Hematopoietic multipotent progenitor cell treated with erythropoietin and hydrocortisone succinate and interleukin-3 and kit ligand, for 4 days (in vitro differentiated cells): ENCODE results near the gene TNFSF8.

Source experiments
- DNase-seq: peaks from one replicate; pipeline ENCODE4 v3.0.0-alpha.2; 2015

Gene TNFSF8

GRCh38 chr9:114930056-114930812, at the start of gene TNFSF8:
TNFSF8 (minus strand) TSS chr9:114930591; CDS start chr9:114930303, 288 bp downstream.
- peak; percentile 69 for DNase-seq

- no peak for DNase-seq
These were observed 42.8 kb upstream of the TNFSF8 start for GRCh38 chr9:114973216-114973615.

GRCh38 chr9:114972510-114973136, 42.2 kb upstream of the TNFSF8 start:
- DNase-seq = no peak

GRCh38 chr9:114969269-114969668, 38.9 kb upstream of the TNFSF8 start:
- DNase-seq = no peak

- no peak for DNase-seq
These were observed 38.3 kb upstream of the TNFSF8 start for GRCh38 chr9:114968671-114969070.

- no peak for DNase-seq
These were observed 35.2 kb upstream of the TNFSF8 start for GRCh38 chr9:114965564-114965963.

GRCh38 chr9:114962809-114963208, 32.4 kb upstream of the TNFSF8 start:
- DNase-seq = no peak

- no peak for DNase-seq
These were observed 29.9 kb upstream of the TNFSF8 start for GRCh38 chr9:114960276-114960675.

- no peak for DNase-seq
These were observed 28.4 kb upstream of the TNFSF8 start for GRCh38 chr9:114958844-114959235.

- DNase-seq = peak; percentile 84
These were observed 27.8 kb upstream of the TNFSF8 start for GRCh38 chr9:114958021-114958843.

GRCh38 chr9:114957558-114957957, 27.2 kb upstream of the TNFSF8 start:
- no peak for DNase-seq

GRCh38 chr9:114954956-114955582, 24.7 kb upstream of the TNFSF8 start:
- peak; percentile 34 for DNase-seq

- DNase-seq = peak; percentile 76
These were observed 23.6 kb upstream of the TNFSF8 start for GRCh38 chr9:114953959-114954358.

- no peak for DNase-seq
These were observed 22.7 kb upstream of the TNFSF8 start for GRCh38 chr9:114953046-114953445.

- no peak for DNase-seq
These were observed 20.4 kb upstream of the TNFSF8 start for GRCh38 chr9:114950761-114951160.

- peak; percentile 67 for DNase-seq
These were observed 16.7 kb upstream of the TNFSF8 start for GRCh38 chr9:114947058-114947457.

GRCh38 chr9:114945616-114946412, 15.4 kb upstream of the TNFSF8 start:
- DNase-seq = peak; percentile 49

- DNase-seq = no peak
These were observed 11.0 kb upstream of the TNFSF8 start for GRCh38 chr9:114941376-114941775.

GRCh38 chr9:114938687-114939575, 8.5 kb upstream of the TNFSF8 start:
- peak; percentile 13 for DNase-seq

- DNase-seq = no peak
These were observed 7.1 kb upstream of the TNFSF8 start for GRCh38 chr9:114937516-114937915.

- DNase-seq = peak; percentile 29
These were observed 6.2 kb upstream of the TNFSF8 start for GRCh38 chr9:114936581-114936980.
